HFFc6 (cell line): ENCODE measurements around the gene RHOV. TPM values are rescaled to one million over a fixed set of nuclear protein-coding genes. Genes with fewer than 3 reads are reported as not detected.
"Not testable (repeated sequence)": the region's sequence is repeated elsewhere in the genome, so short reads cannot be mapped to it uniquely, and the experiment has no call there.

Source experiments
- DNase-seq: peaks from one replicate; pipeline ENCODE4 v3.0.0-alpha.2; 2018
- H3K27ac Mint-ChIP-seq: 2 replicates; pipeline ENCODE4 v1.8.0; 2020; ENCODE audit warnings: mild to moderate bottlenecking, mixed read lengths
- H3K27me3 Mint-ChIP-seq: 2 replicates; pipeline ENCODE4 v1.8.0; 2021; ENCODE audit warnings: mild to moderate bottlenecking, moderate library complexity, mixed read lengths; ENCODE audit not compliant: insufficient read depth
- H3K36me3 Mint-ChIP-seq: 2 replicates; pipeline ENCODE4 v1.8.0; 2021; ENCODE audit warnings: low read depth, mixed read lengths
- H3K4me1 Mint-ChIP-seq: 2 replicates; pipeline ENCODE4 v1.8.0; 2020; ENCODE audit warnings: low read depth, mixed read lengths
- H3K4me3 Mint-ChIP-seq: 2 replicates; pipeline ENCODE4 v1.8.0; 2020; ENCODE audit warnings: mild to moderate bottlenecking, moderate library complexity, mixed read lengths
- H3K9me3 Mint-ChIP-seq: 2 replicates; pipeline ENCODE4 v1.8.0; 2020; ENCODE audit warnings: mild to moderate bottlenecking, mixed read lengths
- total RNA-seq, 6 experiments: library from RNA; stranded (reverse); fragmentation: NEBNext Ultra II Directional; extraction: Animal tissue kit (Norgen Biotek cat#: 25700); gene quantifications; 2 replicates in 1 of 6; 3 replicates in 5 of 6; pipeline ENCODE4 v1.2.3, GENCODE V29; 2021
- TF ChIP-seq, protein P1 (sequence below): fragments of 200-600 bp; sonication (generic); IDR thresholded peaks from 2 replicates; pipeline ENCODE4 v1.5.0; 2021; ENCODE audit warnings: antibody characterized with exemption, mild to moderate bottlenecking

RHOV gene
- total RNA-seq, 6 experiments from 2014 or later: 0.14 to 0.41 (median 0.31) TPM; not detected in 1

GRCh38 chr15:40871749-40872617, 2.1 kb downstream of the RHOV start:
- H3K36me3 Mint-ChIP-seq: no peaks in the 10 kb centered on the region
- H3K27ac Mint-ChIP-seq: no peak overlapping the region
- H3K27me3 Mint-ChIP-seq: peaks cover 1% of the 10 kb centered on the region; the same call in 1 of the 2 replicates
- no peaks in the 10 kb centered on the region for H3K9me3 Mint-ChIP-seq
- DNase-seq: no peak
- TF ChIP-seq, protein P1, sequence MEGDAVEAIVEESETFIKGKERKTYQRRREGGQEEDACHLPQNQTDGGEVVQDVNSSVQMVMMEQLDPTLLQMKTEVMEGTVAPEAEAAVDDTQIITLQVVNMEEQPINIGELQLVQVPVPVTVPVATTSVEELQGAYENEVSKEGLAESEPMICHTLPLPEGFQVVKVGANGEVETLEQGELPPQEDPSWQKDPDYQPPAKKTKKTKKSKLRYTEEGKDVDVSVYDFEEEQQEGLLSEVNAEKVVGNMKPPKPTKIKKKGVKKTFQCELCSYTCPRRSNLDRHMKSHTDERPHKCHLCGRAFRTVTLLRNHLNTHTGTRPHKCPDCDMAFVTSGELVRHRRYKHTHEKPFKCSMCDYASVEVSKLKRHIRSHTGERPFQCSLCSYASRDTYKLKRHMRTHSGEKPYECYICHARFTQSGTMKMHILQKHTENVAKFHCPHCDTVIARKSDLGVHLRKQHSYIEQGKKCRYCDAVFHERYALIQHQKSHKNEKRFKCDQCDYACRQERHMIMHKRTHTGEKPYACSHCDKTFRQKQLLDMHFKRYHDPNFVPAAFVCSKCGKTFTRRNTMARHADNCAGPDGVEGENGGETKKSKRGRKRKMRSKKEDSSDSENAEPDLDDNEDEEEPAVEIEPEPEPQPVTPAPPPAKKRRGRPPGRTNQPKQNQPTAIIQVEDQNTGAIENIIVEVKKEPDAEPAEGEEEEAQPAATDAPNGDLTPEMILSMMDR: no peak
- no peak overlapping the region for H3K4me3 Mint-ChIP-seq
- peaks cover 21% of the 10 kb centered on the region for H3K4me1 Mint-ChIP-seq

- no peak overlapping the region for H3K4me3 Mint-ChIP-seq
- TF ChIP-seq, protein P1: no peak
- peaks cover 14% of the 10 kb centered on the region for H3K4me1 Mint-ChIP-seq
- H3K9me3 Mint-ChIP-seq: no peaks in the 10 kb centered on the region
- DNase-seq: no peak
- H3K27ac Mint-ChIP-seq: no peak overlapping the region
- H3K36me3 Mint-ChIP-seq: no peaks in the 10 kb centered on the region
- H3K27me3 Mint-ChIP-seq: peaks cover 1% of the 10 kb centered on the region
Observed at GRCh38 chr15:40870716-40871115, 3.3 kb downstream of the RHOV start.

DNA sequence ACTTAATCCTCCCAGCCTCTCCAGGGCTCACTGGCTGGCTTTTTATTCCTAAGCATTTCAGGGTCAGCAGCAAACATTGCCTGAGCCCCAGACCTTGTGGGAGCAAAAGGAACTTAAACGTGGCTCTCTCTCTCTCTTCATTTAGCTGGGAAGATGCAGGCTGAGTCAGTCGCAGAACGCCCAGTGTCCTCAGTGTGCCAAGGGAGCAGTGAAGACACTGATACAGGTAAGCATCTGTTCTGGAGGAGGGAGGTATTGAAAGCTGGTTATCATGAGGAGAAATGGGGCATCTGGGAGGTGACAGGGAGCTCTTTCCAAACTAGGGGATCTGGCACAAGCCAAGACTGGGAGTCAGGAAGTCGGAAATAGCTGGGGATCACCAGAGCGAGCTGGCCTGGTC, 4.3 kb downstream of the RHOV start:
- DNase-seq: no peak
- no peaks in the 10 kb centered on the region for H3K36me3 Mint-ChIP-seq
- H3K27me3 Mint-ChIP-seq: peaks cover 6% of the 10 kb centered on the region
- peaks cover 12% of the 10 kb centered on the region for H3K4me1 Mint-ChIP-seq
- no peak overlapping the region for H3K4me3 Mint-ChIP-seq
- no peaks in the 10 kb centered on the region for H3K9me3 Mint-ChIP-seq
- H3K27ac Mint-ChIP-seq: no peak overlapping the region
- TF ChIP-seq, protein P1: no peak

GRCh38 chr15:40867199-40867598, 6.8 kb downstream of the RHOV start:
- peaks cover 10% of the 10 kb centered on the region for H3K27me3 Mint-ChIP-seq
- no peaks in the 10 kb centered on the region for H3K36me3 Mint-ChIP-seq
- no peak overlapping the region for H3K27ac Mint-ChIP-seq
- no peaks in the 10 kb centered on the region for H3K9me3 Mint-ChIP-seq
- H3K4me1 Mint-ChIP-seq: peaks cover 5% of the 10 kb centered on the region; the same call in 1 of the 2 replicates
- no peak for DNase-seq
- TF ChIP-seq, protein P1: no peak
- H3K4me3 Mint-ChIP-seq: no peak overlapping the region

GRCh38 chr15:40863660-40864270, 10.3 kb downstream of the RHOV start:
- DNase-seq: no peak
- Mint-ChIP-seq H3K36me3 (no peaks in the 10 kb centered on the region), H3K4me3 (no peak overlapping the region), H3K4me1 (peaks cover 10% of the 10 kb centered on the region), H3K27ac (no peak overlapping the region), H3K27me3 (peaks cover 19% of the 10 kb centered on the region), H3K9me3 (no peaks in the 10 kb centered on the region)
- TF ChIP-seq, protein P1: no peak

- H3K4me3 Mint-ChIP-seq, H3K9me3 Mint-ChIP-seq, H3K27ac Mint-ChIP-seq, H3K36me3 Mint-ChIP-seq, DNase-seq: not testable (repeated sequence)
- peaks cover 24% of the 10 kb centered on the region for H3K27me3 Mint-ChIP-seq
- H3K4me1 Mint-ChIP-seq: peaks cover 22% of the 10 kb centered on the region
Observed at GRCh38 chr15:40861147-40861546, 12.9 kb downstream of the RHOV start.
